ENCODE results near the gene ARHGAP40. TPM values are rescaled to one million over a fixed set of nuclear protein-coding genes. Genes with fewer than 3 reads are reported as not detected.

ARHGAP40 gene
- total and polyA plus RNA-seq, 2 of the 8 experiments (the other 6 are each of a cell fraction or from before 2014, with no cell fraction given), result 0.74 to 1.4 TPM

DNA sequence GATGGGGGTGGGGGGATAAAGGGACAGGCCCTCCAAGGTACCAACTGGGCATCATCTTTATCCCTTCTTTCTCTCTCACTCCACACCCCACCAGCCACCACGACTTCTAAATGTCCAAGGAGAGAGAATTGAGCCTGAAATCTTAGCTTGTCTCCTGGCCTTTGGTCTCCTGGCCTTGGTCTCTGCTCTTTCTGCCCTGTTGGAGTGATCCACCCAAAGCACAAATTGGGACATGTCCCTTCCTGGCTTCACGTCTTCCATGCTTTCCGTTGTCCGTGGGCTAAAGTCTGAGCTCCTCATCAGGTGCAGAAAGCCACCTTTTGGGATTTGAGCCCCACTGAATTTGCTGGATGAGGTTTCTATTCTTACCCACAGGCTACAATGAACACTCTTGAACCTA lies 12.3 kb upstream of the ARHGAP40 start (continued):
- TF ChIP-seq, protein P1, sequence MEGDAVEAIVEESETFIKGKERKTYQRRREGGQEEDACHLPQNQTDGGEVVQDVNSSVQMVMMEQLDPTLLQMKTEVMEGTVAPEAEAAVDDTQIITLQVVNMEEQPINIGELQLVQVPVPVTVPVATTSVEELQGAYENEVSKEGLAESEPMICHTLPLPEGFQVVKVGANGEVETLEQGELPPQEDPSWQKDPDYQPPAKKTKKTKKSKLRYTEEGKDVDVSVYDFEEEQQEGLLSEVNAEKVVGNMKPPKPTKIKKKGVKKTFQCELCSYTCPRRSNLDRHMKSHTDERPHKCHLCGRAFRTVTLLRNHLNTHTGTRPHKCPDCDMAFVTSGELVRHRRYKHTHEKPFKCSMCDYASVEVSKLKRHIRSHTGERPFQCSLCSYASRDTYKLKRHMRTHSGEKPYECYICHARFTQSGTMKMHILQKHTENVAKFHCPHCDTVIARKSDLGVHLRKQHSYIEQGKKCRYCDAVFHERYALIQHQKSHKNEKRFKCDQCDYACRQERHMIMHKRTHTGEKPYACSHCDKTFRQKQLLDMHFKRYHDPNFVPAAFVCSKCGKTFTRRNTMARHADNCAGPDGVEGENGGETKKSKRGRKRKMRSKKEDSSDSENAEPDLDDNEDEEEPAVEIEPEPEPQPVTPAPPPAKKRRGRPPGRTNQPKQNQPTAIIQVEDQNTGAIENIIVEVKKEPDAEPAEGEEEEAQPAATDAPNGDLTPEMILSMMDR (IDR thresholded peaks at IDR 0.05; ENCODE audit: control extremely low read depth in 1 of 3, insufficient read depth in 1 of 3, low read depth in 1 of 3, low read length in 3 of 3), result no peak
- TF ChIP-seq BCL11A (IDR thresholded peaks at IDR 0.05; ENCODE audit: low read depth in 2 of 2, low read length in 2 of 2), result no peak
- no peak for TF ChIP-seq PHF8 (conservative IDR thresholded peaks at IDR 0.05; ENCODE audit: low read depth, low read length)
- TF ChIP-seq RBBP5 (IDR thresholded peaks at IDR 0.05; ENCODE audit: borderline replicate concordance, low read depth, low read length), result no peak
- TF ChIP-seq RXRA (IDR thresholded peaks at IDR 0.05; ENCODE audit: insufficient read depth, low read depth, low read length), result no peak
- no peak for TF ChIP-seq NRF1 (IDR thresholded peaks at IDR 0.05; ENCODE audit: low read depth, low read length)

All from H1 (cell line).